Mesothelial cell of epicardium (in vitro differentiated cells): ENCODE data around the gene SCGB2B2. TPM values are rescaled to one million over a fixed set of nuclear protein-coding genes. Genes with fewer than 3 reads are reported as not detected.

Source experiments
- DNase-seq, 2 experiments: peaks; one replicate each; pipeline ENCODE4 v3.0.0; 2021; ENCODE audit warnings: low spot score in 2 of 2; ENCODE audit not compliant: unreplicated experiment in 2 of 2
- H3K27ac Mint-ChIP-seq: 2 replicates; pipeline ENCODE4 v1.8.0; 2021; ENCODE audit warnings: mixed read lengths
- H3K27me3 Mint-ChIP-seq: 2 replicates; pipeline ENCODE4 v1.8.0; 2021; ENCODE audit warnings: low read depth, mixed read lengths
- H3K36me3 Mint-ChIP-seq: 2 replicates; pipeline ENCODE4 v1.8.0; 2021; ENCODE audit warnings: mixed read lengths
- H3K4me1 Mint-ChIP-seq: 2 replicates; pipeline ENCODE4 v1.8.0; 2021; ENCODE audit warnings: mixed read lengths
- H3K4me3 Mint-ChIP-seq: 2 replicates; pipeline ENCODE4 v1.8.0; 2021; ENCODE audit warnings: mild to moderate bottlenecking, moderate library complexity, mixed read lengths
- H3K9me3 Mint-ChIP-seq: 2 replicates; pipeline ENCODE4 v1.8.0; 2021; ENCODE audit warnings: mixed read lengths
- CTCF ChIP-seq: fragments of 200-600 bp; sonication (generic); IDR thresholded peaks from one replicate; pipeline ENCODE4 v1.5.0; 2021; ENCODE audit warnings: antibody characterized with exemption; ENCODE audit not compliant: unreplicated experiment
- total RNA-seq: library from RNA; stranded (reverse); gene quantifications from 3 replicates; pipeline ENCODE4 v1.2.1, GENCODE V29; 2021

The SCGB2B2 gene
- total RNA-seq, 1 donor from 2014 or later: 1.1 TPM

GRCh38 chr19:34655651-34656050 lies 21.3 kb downstream of the SCGB2B2 start:
- Mint-ChIP-seq H3K4me3 (no peak overlapping the region), H3K27me3 (no peaks in the 10 kb centered on the region), H3K27ac (no peak overlapping the region), H3K9me3 (peaks cover 77% of the 10 kb centered on the region), H3K36me3 (no peaks in the 10 kb centered on the region), H3K4me1 (no peaks in the 10 kb centered on the region)
- DNase-seq: no peak
- no peak for TF ChIP-seq CTCF

GRCh38 chr19:34654796-34655195 lies 22.2 kb downstream of the SCGB2B2 start:
- Mint-ChIP-seq H3K27me3 (no peaks in the 10 kb centered on the region), H3K4me1 (no peaks in the 10 kb centered on the region), H3K9me3 (peaks cover 76% of the 10 kb centered on the region), H3K4me3 (no peak overlapping the region), H3K27ac (no peak overlapping the region), H3K36me3 (no peaks in the 10 kb centered on the region)
- DNase-seq: no peak
- no peak for TF ChIP-seq CTCF

GRCh38 chr19:34651747-34652146 lies 25.2 kb downstream of the SCGB2B2 start:
- Mint-ChIP-seq H3K4me1 (no peaks in the 10 kb centered on the region), H3K27ac (no peak overlapping the region), H3K36me3 (no peaks in the 10 kb centered on the region), H3K9me3 (peaks cover 64% of the 10 kb centered on the region), H3K4me3 (no peak overlapping the region), H3K27me3 (no peaks in the 10 kb centered on the region)
- DNase-seq: no peak
- no peak for TF ChIP-seq CTCF

GRCh38 chr19:34649886-34650543 lies 26.9 kb downstream of the SCGB2B2 start:
- no peak for DNase-seq
- Mint-ChIP-seq H3K4me1 (no peaks in the 10 kb centered on the region), H3K27ac (no peak overlapping the region), H3K36me3 (no peaks in the 10 kb centered on the region), H3K9me3 (peaks cover 54% of the 10 kb centered on the region), H3K27me3 (no peaks in the 10 kb centered on the region), H3K4me3 (no peak overlapping the region)
- no peak for TF ChIP-seq CTCF

GRCh38 chr19:34645551-34645950 lies 31.4 kb downstream of the SCGB2B2 start:
- Mint-ChIP-seq H3K27me3 (no peaks in the 10 kb centered on the region), H3K9me3 (peaks cover 48% of the 10 kb centered on the region), H3K36me3 (no peaks in the 10 kb centered on the region)

More at GRCh38 chr19:34645551-34645950, 31.4 kb downstream of the SCGB2B2 start:
- no peaks in the 10 kb centered on the region for H3K4me1 Mint-ChIP-seq
- no peak for TF ChIP-seq CTCF
- no peak overlapping the region for H3K27ac Mint-ChIP-seq
- no peak overlapping the region for H3K4me3 Mint-ChIP-seq
- no peak for DNase-seq
